SH-SY5Y (cell line): Measurements from ENCODE around the gene GABBR1.

Experiments
- GATA2 ChIP-seq: IDR thresholded peaks from 2 replicates; pipeline ENCODE4 v1.6.1; 2011; ENCODE audit warnings: mild to moderate bottlenecking, low read depth, low read length
- GATA3 ChIP-seq: IDR thresholded peaks from 2 replicates; pipeline ENCODE4 v1.6.1; 2011; ENCODE audit warnings: low read depth, mild to moderate bottlenecking, low read length, moderate library complexity

- no peak for TF ChIP-seq GATA3
- TF ChIP-seq GATA2, result no peak
Measured at GRCh38 chr6:29598172-29598747, 34.7 kb downstream of the GABBR1 start.
